GM12892 (cell line): ENCODE results near the gene PDE1C.
"Not testable (repeated sequence)": the region's sequence is repeated elsewhere in the genome, so short reads cannot be mapped to it uniquely, and the experiment has no call there.

ENCODE experiments used
- POLR2AphosphoS5 ChIP-seq: IDR thresholded peaks from 2 replicates; pipeline ENCODE4 v1.6.1; 2011; ENCODE audit warnings: low read depth, low read length, control low read depth
- TAF1 ChIP-seq: IDR thresholded peaks from 2 replicates; pipeline ENCODE4 v1.6.1; 2011; ENCODE audit warnings: low read depth, mild to moderate bottlenecking, control low read depth, low read length, borderline replicate concordance

DNA sequence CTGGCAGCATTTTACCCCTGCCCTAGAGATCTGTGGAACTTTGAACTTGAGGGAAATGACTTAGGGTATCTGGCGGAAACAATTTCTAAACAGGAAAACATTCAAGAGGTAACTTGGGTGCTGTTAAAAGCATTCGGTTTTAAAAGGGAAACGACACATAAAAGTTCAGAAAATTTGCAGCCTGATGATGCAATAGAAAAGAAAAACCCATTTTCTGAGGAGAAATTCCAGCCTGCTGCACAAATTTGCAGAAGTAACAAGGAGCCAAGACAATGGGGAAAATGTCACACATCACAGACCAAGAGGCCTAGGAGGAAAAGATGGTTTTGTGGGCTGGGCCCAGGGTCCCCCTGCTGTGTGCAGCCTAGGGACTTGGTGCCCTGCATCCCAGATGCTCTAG is 236.6 kb downstream of the PDE1C start:
- TF ChIP-seq TAF1, POLR2AphosphoS5: not testable (repeated sequence)
